ENCODE measurements around the gene AREL1.

DNA sequence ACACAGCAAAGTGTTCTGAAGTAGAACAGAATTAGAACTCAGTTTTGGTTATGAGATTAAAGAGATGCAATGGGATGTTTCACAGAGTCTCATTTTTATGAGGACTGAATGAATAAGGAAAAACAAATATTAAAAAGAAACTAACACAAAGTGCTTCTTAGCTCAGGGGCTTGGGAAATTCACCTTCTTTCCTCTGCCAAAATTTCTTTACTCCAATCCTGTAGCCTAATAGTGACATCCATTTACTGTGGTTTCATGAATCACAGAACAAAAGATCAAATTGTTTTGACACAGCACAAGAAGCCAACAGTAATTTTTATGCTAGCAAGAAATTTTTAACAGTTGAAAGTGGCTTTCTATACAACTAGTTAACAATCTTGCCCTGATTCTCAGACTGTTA, 37.7 kb downstream of the AREL1 start:
- TF ChIP-seq EZH2phosphoT487 (IDR thresholded peaks at IDR 0.05; ENCODE audit: borderline replicate concordance): no peak
- TF ChIP-seq POLR2AphosphoS5 (IDR thresholded peaks at IDR 0.05; ENCODE audit: low read depth, low read length): no peak
- TF ChIP-seq, protein P1, sequence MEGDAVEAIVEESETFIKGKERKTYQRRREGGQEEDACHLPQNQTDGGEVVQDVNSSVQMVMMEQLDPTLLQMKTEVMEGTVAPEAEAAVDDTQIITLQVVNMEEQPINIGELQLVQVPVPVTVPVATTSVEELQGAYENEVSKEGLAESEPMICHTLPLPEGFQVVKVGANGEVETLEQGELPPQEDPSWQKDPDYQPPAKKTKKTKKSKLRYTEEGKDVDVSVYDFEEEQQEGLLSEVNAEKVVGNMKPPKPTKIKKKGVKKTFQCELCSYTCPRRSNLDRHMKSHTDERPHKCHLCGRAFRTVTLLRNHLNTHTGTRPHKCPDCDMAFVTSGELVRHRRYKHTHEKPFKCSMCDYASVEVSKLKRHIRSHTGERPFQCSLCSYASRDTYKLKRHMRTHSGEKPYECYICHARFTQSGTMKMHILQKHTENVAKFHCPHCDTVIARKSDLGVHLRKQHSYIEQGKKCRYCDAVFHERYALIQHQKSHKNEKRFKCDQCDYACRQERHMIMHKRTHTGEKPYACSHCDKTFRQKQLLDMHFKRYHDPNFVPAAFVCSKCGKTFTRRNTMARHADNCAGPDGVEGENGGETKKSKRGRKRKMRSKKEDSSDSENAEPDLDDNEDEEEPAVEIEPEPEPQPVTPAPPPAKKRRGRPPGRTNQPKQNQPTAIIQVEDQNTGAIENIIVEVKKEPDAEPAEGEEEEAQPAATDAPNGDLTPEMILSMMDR (IDR thresholded peaks at IDR 0.05 in 2 of 3, conservative IDR thresholded peaks at IDR 0.05 in 1 of 3; ENCODE audit: borderline replicate concordance in 1 of 3, insufficient read depth in 1 of 3, low read depth in 2 of 3, low read length in 2 of 3): no peak
- TF ChIP-seq ZNF274 (IDR thresholded peaks at IDR 0.05; ENCODE audit: low read depth, low read length): no peak
- TF ChIP-seq, protein P2, sequence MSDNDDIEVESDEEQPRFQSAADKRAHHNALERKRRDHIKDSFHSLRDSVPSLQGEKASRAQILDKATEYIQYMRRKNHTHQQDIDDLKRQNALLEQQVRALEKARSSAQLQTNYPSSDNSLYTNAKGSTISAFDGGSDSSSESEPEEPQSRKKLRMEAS (IDR thresholded peaks at IDR 0.05): no peak
- no peak for TF ChIP-seq TCF7L2 (IDR thresholded peaks at IDR 0.05; ENCODE audit: borderline replicate concordance, extremely low read depth, insufficient read depth, insufficient read length)
- TF ChIP-seq POLR2A (IDR thresholded peaks at IDR 0.05; ENCODE audit: borderline replicate concordance, extremely low read depth, insufficient read depth, insufficient read length): no peak
- TF ChIP-seq EZH2 (IDR thresholded peaks at IDR 0.05): no peak
- TF ChIP-seq ELF1 (IDR thresholded peaks at IDR 0.05; ENCODE audit: borderline replicate concordance, low read depth): no peak
- no peak for TF ChIP-seq SIN3A (IDR thresholded peaks at IDR 0.05; ENCODE audit: low read depth)
- no peak for TF ChIP-seq YY1 (IDR thresholded peaks at IDR 0.05; ENCODE audit: extremely low read depth, insufficient replicate concordance, low read depth, low read length)
- TF ChIP-seq FOSL1 (IDR thresholded peaks at IDR 0.05; ENCODE audit: low read depth): no peak
